ENCODE data around the gene SOBP.

GRCh38 chr6:107601406-107601805, 111.5 kb downstream of the SOBP start:
- TF ChIP-seq ZNF274 (IDR thresholded peaks at IDR 0.05; ENCODE audit: low read depth, low read length) (no peak), SUZ12 (IDR thresholded peaks at IDR 0.05; ENCODE audit: extremely low read depth, insufficient read depth, insufficient read length) (no peak)
